Calu3 (cell line): Measurements from ENCODE around the gene CHST7. TPM values are rescaled to one million over a fixed set of nuclear protein-coding genes. Genes with fewer than 3 reads are reported as not detected.

Experiments used
- BruUV-seq: library from RNA; stranded (reverse); fragments of 400-500 nt; replicated peaks from 2 replicates; lab custom pipeline; 2021; lab: Mats Ljungman, UMichigan
- CTCF ChIA-PET: fragments of 300-600 bp; sonication (Branson Sonifier 250); formaldehyde crosslinking; loops from one replicate; lab custom pipeline; 2022; ENCODE audit warnings: antibody characterized with exemption; lab: Charles Lee
- DNase-seq: peaks from one replicate; pipeline ENCODE4 v3.0.0; 2022
- H3K27ac Mint-ChIP-seq: one replicate; pipeline ENCODE4 v1.8.0; 2022; ENCODE audit warnings: mixed read lengths; ENCODE audit not compliant: unreplicated experiment
- H3K27me3 Mint-ChIP-seq: one replicate; pipeline ENCODE4 v1.8.0; 2022; ENCODE audit warnings: mixed read lengths; ENCODE audit not compliant: unreplicated experiment
- H3K36me3 Mint-ChIP-seq: one replicate; pipeline ENCODE4 v1.8.0; 2022; ENCODE audit warnings: mild to moderate bottlenecking, moderate library complexity, mixed read lengths; ENCODE audit not compliant: insufficient read depth, unreplicated experiment
- H3K4me1 Mint-ChIP-seq: one replicate; pipeline ENCODE4 v1.8.0; 2022; ENCODE audit warnings: mild to moderate bottlenecking, low read depth, mixed read lengths; ENCODE audit not compliant: unreplicated experiment
- H3K4me3 Mint-ChIP-seq: one replicate; pipeline ENCODE4 v1.8.0; 2022; ENCODE audit warnings: mild to moderate bottlenecking, low read depth, moderate library complexity, mixed read lengths; ENCODE audit not compliant: unreplicated experiment
- H3K9me3 Mint-ChIP-seq: one replicate; pipeline ENCODE4 v1.8.0; 2022; ENCODE audit warnings: low read depth, mixed read lengths; ENCODE audit not compliant: unreplicated experiment
- CTCF ChIP-seq: fragments of 200-600 bp; IDR thresholded peaks from one replicate; pipeline ENCODE4 v1.8.0; 2022; ENCODE audit warnings: antibody characterized with exemption; ENCODE audit not compliant: unreplicated experiment
- intact Hi-C: fragments of 100-400 bp; cut with micrococcal nuclease; formaldehyde crosslinking; loops from one replicate; pipeline ENCODE4 v1.10.0; 2022; ENCODE audit not compliant: unreplicated experiment
- total RNA-seq: library from RNA; stranded (reverse); gene quantifications from 2 replicates; pipeline ENCODE4 v1.2.3, GENCODE V29; 2022

Gene CHST7
- total RNA-seq, 1 experiment from 2014 or later: 8.3 TPM

DNA sequence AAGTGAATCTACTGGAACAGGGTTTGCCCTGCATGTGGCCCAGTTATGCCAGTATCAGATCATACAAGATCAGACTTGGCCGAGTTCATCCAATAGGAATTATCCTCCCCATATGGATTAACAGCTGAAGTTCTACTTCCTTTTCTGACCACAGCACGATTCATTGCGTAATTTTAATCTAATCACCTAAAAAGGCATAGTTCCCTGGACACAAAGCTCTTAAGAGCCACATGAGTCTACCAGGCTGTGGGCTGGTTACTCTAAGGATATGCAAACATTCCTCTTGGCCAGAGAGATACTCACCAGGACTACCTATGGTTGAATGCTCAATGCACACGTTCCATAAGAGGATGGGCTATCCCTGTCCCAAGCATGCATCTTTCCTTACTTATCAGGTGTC lies 46.9 kb downstream of the CHST7 start:
- CTCF ChIA-PET: interaction anchor here (1.3 kb wide), 1 partner anchor 30 kb away, joined by 5 read pairs; no protein-coding TSS in a partner anchor
- Mint-ChIP-seq H3K27me3 (no peaks in the 10 kb centered on the region), H3K9me3 (no peaks in the 10 kb centered on the region), H3K4me3 (no peak overlapping the region), H3K4me1 (no peaks in the 10 kb centered on the region), H3K27ac (no peak overlapping the region), H3K36me3 (peaks cover 34% of the 10 kb centered on the region)
- no peak for TF ChIP-seq CTCF
- no peak for DNase-seq
- BruUV-seq: no TSS peak
- intact Hi-C loops: no loop called here

GRCh38 chrX:46621572-46621971 lies 48.0 kb downstream of the CHST7 start:
- intact Hi-C loops: no loop called here
- CTCF ChIA-PET: interaction anchor here (1.3 kb wide), 1 partner anchor 31 kb away, joined by 5 read pairs; no protein-coding TSS in a partner anchor
- Mint-ChIP-seq H3K4me3 (no peak overlapping the region), H3K27ac (no peak overlapping the region), H3K27me3 (no peaks in the 10 kb centered on the region), H3K9me3 (no peaks in the 10 kb centered on the region), H3K4me1 (no peaks in the 10 kb centered on the region), H3K36me3 (peaks cover 34% of the 10 kb centered on the region)
- BruUV-seq: no TSS peak
- no peak for DNase-seq
- TF ChIP-seq CTCF: no peak

- Mint-ChIP-seq H3K4me1 (no peaks in the 10 kb centered on the region), H3K27ac (no peak overlapping the region), H3K36me3 (peaks cover 23% of the 10 kb centered on the region), H3K4me3 (no peak overlapping the region), H3K27me3 (no peaks in the 10 kb centered on the region), H3K9me3 (no peaks in the 10 kb centered on the region)
- intact Hi-C loops: no loop called here
- DNase-seq: no peak
- no TSS peak for BruUV-seq
- no peak for TF ChIP-seq CTCF
- CTCF ChIA-PET: interaction anchor here (0.6 to 0.8 kb wide), 2 partner anchors 19 to 302 kb away, joined by 3 read pairs; no protein-coding TSS in a partner anchor
These were observed 50.7 kb downstream of the CHST7 start for GRCh38 chrX:46624090-46624786.

GRCh38 chrX:46626566-46626965 lies 53.0 kb downstream of the CHST7 start:
- Mint-ChIP-seq H3K27me3 (no peaks in the 10 kb centered on the region), H3K9me3 (no peaks in the 10 kb centered on the region), H3K27ac (no peak overlapping the region), H3K4me3 (no peak overlapping the region), H3K4me1 (no peaks in the 10 kb centered on the region), H3K36me3 (peaks cover 28% of the 10 kb centered on the region)
- intact Hi-C loops: no loop called here
- TF ChIP-seq CTCF: no peak
- DNase-seq: no peak
- no TSS peak for BruUV-seq
- CTCF ChIA-PET: no interaction called here
